Renal cortical epithelial cell (primary cell): ENCODE results near the gene TEX9. TPM values are rescaled to one million over a fixed set of nuclear protein-coding genes. Genes with fewer than 3 reads are reported as not detected.
"Not testable (repeated sequence)": the region's sequence is repeated elsewhere in the genome, so short reads cannot be mapped to it uniquely, and the experiment has no call there.

Experiments
- DNase-seq: peaks from one replicate; pipeline ENCODE4 v3.0.0-alpha.2; 2011; ENCODE audit warnings: low read depth
- total RNA-seq: library from RNA; depleted of rRNA; stranded (reverse); fragments of >200 nt; gene quantifications from 2 replicates; pipeline ENCODE4 v1.2.3, GENCODE V29; 2014

The TEX9 gene
- total RNA-seq, 1 donor from 2014 or later: 34.4 TPM

DNA sequence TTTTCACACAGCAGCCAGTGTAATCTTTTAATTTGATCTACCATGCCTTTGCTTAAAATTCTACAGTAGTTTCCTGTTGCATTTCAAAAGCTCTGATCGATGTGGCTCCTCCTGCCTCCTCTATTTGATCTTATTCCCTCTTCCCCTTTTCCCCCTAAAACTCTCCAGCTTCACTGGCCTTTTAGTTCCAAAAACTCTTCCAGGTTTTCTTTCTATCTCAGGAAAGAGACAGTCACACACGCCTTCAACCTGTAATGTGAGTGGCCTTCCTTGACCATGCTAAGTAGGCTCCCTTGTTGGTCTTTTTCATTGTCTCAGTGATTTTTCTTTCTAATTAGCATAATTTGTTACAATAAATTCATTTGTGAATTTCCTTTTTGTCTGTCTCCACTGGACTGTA lies 985 bp downstream of the TEX9 start:
- DNase-seq: no peak

DNA sequence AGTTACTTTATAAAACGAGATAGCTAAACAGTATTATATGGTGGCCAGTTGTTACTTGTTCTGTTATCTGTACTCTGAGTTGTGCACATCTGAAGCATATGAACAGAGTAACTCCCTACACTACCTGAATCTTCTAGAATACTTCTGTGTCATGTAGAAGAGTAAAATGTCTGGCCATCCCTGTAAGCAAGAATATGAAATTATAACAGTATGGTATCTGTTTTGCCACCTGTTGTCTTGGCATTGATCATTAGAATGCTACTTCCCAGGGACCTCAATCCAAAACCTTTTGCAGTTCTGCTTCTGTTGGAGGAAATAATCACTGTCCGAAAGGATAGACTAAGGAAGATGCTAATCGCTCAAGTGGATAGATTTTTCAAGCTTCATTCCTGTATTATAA lies 1.9 kb downstream of the TEX9 start:
- no peak for DNase-seq

DNA sequence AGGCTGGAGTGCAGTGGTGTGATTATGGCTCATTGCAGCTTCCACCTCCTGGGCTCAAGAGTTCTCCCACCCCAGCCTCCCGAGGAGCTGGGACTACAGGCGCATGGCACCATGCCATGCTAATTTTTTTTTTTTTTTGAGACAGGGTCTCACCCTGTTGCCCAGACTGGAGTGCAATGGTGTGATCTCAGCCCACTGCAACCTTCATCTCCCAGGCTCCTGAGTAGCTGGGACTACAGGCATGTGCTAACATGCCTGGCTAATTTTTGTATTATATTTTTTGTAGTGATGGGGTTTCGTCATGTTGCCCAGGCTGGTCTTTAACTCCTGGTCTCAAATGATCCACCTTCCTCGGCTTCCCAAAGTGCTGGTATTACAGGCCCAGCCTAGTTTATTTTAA lies 4.0 kb downstream of the TEX9 start:
- no peak for DNase-seq

DNA sequence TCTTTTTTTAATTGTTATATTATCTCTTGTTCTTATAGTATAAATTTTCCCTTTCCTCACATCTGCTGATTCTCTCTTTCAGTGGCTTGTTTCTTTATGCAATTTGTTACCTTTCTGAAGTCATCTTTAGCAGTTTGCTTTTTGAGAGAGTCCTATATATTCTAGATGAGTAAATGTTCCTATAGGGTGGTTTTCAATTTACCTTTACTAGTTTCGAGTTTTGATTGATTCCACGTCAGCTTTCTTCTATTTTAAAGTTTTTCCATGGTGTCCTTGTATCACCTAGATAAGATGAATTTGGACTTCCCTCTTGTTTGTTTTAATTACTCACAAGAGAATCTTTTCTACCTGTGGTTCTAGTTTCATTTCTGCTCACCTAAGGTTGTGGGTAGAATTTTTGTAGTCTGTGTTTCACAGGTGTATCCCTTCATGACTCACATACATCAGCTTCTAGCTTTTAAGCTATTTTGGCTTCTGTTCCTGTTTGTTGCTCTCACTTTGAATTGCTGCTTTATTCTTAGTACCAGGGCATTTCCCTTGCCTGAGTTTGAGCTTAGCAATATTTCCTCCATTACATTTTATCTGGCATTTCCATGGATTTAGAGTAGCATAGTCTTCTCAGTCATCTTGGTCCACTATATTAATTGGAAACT lies 6.4 kb downstream of the TEX9 start:
- peak; percentile 26 for DNase-seq

DNA sequence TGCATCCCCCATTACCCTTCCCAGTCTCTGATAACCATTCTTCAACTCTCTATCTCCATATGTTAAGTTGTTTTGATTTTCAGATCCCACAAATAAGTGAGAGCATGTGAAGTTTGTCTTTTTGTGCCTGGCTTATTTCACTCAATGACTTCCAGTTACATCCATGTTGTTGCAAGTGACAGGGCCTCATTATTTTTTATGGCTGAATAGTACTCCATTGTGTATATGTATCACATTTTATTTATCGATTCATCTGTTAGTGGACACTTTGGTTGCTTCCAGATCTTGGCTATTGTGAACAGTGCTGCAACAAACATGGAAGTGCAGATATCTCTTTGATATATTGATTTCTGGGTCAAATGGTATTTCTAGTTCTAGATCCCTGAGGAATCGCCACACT lies 9.5 kb downstream of the TEX9 start:
- DNase-seq: not testable (repeated sequence)

DNA sequence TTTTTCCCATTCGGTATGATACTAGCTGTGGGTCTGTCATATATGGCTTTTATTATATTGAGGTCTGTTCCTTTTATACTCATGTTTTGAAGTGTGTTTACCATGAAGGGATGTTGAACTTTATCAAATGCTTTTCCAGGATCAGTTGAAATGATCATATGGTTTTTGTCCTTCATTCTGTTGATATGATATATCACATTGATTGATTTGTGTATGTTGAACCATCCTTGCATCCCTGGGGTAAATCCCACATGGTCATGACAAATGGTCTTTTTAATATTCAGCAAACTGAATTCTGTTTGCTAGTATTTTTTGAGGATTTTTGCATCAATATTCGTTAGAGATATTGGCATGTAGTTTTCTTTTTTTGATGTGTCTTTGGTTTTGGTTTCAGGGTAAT lies 12.6 kb downstream of the TEX9 start:
- not testable (repeated sequence) for DNase-seq

DNA sequence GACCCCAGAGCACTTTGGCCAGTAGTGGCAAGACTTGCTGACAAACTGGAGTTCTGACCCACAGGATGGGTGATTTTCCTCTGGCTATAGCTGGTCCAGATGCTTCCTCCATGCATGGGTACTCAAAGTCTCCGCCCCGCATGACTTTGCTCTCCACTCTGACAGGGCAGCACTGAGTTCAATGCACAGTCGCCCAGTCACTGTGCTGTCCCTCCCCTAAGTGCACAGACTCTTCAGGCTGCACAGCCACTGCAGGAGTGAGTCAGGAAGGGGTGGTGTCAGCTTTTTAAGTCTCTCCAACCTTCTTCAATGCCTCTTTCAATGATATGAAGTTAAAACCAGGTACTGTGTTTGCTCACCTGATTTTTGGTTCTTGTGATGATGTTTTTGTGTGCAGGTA lies 17.8 kb downstream of the TEX9 start:
- no peak for DNase-seq

DNA sequence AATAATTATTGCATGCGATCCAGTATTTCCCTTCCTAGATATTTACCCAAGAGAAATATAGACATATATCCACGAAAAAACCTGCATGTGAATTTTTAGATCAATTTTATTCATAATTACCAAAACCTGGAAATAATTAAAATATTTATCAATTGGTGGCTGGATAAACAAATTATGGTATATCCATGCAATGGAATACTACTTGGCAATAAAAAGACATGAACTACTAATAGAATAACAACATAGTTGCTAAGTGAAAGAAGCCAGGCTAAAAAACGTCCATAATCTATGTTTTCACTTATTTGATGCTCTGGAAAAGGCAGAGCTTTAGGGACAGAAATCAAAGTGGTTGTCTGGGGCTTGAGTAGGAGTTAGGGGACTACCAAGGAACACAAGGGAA lies 20.7 kb downstream of the TEX9 start:
- DNase-seq: no peak

DNA sequence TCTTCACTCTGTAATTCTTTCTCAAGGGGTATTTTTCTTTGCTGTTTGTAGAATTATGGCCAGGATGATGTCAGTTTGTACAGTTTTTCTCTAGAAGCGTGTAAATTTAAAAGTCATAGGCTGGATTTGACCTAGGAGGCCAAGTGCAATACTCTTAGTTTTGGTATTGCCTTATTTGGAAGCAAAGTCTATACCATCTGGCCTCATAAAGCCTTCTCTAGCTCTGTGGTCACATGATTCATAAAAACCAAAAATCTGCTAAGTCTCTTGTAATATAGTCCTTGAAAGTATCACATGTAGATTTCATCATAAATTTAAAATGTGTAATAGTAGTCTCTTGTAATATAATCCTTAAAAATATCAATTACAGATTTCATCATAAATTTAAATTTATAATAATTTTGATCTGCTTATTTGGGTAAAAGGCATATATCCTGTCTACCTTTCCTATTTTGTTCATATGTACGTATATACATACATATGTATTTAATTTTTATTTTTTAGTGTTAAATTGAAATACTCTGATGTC lies 25.6 kb downstream of the TEX9 start:
- no peak for DNase-seq

DNA sequence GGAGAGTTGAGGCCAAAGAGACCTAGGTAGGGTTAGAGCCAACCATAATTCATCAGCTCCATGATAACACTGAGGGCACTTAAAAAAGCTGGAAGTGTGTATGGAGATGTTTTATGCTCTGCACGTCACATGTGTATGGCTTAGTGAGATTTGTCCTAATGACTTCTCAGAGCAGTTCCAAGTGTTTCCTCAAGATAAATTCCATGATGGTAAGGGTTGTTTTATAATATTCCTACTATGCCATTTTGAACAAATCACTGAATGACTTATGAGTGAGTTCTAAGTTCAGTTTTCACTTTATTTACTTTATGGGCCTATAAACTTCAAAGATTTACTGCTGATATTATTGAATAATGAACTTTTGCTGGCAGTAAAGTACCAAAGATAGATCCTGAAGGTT lies 28.1 kb downstream of the TEX9 start:
- DNase-seq: no peak

DNA sequence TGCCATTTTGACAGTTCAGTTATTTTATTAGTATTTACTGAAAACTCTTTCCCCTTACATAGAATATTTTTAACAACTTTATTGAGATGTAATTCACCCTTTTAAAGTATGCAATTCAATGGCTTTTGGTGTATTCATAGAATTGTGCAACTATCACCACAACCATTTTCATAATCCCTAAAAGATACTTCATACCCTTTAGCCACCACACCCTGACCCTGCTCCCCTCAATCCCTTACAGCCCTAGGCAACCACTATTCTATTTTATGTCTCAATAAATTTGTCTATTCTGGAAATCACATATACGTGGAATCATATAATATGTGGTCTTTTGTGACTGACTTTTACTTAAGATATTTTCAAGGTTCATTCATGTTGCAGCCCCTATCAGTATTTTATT lies 29.7 kb downstream of the TEX9 start:
- DNase-seq: no peak

DNA sequence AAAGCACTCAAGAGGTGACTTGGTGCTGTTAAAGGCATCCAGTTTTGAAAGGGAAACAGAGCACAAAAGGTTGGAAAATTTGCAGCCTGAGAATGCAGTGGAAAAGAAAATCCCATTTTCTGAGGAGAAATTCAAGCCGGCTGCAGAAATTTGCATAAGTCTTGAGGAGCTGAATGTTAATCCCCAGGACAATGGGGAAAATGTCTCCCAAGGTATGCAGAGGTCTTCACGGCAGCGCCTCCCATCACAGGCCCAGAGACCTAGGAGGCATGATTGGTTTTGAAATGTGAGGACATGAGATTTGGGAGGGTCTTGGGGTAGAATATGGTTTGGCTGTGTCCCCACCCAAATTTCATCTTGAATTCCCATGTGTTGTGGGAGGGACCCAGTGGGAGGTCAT lies 32.1 kb downstream of the TEX9 start:
- not testable (repeated sequence) for DNase-seq

DNA sequence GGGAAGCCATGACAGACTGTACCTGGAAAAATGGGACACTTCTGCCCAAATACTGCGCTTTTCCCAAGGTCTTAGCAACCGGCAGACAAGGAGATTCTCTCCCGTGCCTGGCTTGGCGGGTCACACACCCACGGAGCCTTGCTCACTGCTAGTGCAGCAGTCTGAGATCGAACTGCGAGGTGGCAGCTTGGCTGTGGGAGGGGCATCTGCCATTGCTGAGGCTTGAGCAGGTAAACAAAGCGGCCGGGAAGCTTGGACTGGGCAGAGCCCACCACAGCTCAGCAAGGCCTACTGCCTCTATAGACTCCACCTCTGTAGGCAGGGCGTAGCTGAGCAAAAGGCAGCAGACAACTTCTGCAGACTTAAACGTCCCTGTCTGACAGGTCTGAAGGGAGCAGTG lies 34.0 kb downstream of the TEX9 start:
- DNase-seq: not testable (repeated sequence)

DNA sequence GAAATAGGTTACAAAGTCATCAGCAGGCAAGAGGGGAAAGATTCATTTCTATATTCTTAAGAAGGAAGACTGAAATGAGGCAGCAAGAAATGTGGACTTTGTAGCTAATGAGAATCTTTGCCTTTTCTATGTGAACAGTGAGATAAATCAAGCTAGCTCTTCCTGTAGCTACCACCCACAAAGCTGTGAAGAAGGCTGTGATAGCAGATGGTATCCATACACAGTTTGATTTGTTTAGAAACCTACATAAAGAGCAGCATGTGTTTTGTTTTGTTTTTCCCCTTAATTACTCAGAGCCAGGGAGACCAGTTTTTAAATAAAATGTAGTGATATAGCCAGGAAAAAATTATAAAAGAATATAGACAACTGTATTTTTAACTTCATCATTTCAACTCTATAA lies 45.5 kb downstream of the TEX9 start:
- no peak for DNase-seq

DNA sequence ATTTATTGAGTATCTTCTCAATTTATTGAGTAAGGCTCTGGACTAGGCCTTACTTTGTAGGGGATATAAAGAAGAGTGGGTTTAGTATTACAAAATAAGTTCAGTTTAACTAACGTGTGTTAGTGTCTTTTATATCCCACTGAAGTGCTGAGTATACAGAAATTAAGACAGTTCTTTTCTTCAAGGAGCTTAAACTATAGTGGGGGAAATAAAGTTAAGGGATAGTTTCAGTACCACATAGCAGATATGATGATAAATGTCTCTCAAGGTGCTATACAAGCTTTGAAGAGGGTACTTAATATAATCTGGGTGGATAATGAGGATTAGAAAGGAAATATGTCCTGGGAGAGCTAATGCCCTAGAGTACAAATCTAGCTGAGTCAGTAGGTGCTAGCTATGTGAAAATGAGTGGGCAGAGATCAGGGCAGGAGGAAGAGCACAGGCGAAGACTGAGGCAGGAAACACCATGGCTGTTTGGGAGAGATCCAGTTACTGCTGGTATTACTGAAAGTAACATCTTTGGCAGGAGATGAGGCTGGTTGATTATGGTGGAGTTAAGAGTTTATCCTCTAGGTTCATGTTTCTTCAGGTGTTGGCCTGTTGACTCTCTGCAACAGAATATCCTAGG lies 46.0 kb downstream of the TEX9 start:
- peak; percentile 13 for DNase-seq

DNA sequence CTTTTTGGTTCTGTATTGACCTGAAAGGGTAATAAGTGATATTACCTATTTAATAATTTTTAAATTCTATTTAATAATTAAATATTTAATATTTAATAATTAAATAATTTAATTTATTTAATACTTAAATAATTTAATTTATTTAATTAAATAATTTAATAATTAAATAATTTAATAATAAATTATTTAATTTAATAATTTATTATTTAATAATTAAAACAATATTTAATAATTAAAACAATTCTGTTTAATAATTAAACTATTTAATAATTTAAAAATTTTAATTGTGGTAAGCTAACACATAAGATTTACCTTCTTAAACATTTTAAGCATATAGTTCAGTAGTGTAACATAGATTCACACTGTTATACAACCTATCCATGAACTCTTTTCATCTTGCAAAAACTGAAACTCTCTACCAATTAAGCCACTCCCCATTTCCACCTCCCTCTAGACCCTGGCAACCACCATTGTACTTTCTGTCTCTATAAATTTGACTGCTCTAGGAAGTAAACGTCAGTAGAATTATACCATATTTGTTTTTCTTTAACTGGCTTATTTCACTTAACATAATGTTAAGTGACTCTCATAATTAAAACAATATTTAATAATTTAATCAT lies 48.0 kb downstream of the TEX9 start:
- not testable (repeated sequence) for DNase-seq

DNA sequence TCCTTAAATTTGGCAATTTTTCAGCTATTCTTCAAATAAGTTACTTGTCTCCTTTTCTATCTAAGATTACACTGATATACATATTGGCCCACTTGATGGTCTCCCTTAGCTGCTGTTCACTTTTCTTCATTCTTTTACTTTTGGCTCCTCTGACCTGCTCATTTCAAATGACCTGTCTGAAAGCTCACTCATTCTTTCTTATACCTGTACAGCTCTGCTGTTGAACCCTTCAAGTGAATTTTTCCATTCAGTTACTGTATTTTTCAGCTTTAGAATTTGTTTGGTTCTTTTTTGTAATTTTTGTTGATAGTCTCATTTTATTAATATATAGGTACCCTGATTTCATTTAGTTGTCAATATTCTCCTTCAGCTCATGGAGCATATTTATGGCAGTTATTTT lies 60.0 kb downstream of the TEX9 start:
- DNase-seq: no peak

DNA sequence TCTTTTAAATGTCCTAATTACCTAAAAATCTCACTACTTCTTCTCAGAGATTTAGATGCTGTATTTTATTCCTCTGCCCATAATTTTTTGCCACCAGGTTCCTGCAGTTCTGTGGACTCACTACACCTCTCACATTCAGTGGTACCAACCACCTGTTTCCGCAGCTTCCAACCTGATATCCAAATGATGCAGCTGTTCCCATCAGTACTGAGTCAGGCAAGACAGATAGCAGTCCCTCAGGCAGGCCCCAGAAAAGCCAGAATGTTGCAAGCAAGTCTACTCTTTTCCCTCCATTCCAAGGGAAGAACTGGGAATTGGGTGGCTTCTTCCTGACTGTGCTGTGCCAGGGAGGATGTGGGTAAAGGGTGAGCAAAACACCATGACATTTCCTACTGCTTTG lies 60.8 kb downstream of the TEX9 start:
- DNase-seq: no peak

DNA sequence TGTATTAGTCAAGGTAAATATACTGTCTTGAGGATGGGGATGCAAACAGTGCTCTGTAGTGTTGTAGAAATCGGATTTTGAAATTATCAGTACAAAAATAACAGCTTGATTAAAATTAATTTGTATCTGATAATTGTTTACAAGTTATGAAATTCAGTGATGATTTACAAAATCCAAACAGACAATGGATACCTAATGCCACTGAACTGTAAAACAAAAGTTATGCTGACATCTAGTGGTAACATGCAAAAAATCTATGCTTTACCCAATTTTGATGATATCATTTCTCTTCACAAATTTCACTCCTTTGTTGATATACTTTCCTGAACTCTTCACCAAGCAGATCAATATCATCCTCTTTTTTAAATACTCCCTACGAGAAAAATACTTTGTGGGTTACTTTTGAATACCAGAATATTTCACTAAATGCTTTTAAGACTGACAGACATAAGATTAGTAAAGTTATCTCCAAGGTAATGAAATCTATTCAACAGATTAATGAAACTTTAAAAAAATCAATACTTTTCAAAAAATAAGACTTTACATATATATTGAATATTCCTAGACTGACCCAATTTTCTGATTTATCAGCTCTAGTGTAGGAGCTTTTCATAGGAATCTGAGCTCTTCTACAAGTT lies 63.7 kb downstream of the TEX9 start:
- peak; percentile 51 for DNase-seq

DNA sequence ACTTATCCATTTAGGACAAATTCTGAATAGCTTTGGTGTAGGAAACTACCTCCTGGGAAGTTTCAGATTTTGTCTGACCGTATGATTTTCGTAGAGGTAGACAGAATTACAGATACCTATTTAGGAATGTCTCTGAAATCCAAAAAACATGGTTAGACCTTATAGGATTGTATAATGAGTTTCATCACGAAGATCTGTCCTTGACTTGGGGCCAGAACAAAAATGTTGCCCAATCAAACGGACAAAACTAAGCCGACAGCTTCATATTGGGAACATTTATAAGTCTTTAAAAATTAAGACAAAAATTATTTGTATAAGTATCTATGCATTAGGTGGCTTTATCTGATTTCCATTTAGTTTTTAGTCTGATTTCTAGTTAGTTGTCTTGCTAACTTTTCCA lies 67.1 kb downstream of the TEX9 start:
- DNase-seq: no peak

DNA sequence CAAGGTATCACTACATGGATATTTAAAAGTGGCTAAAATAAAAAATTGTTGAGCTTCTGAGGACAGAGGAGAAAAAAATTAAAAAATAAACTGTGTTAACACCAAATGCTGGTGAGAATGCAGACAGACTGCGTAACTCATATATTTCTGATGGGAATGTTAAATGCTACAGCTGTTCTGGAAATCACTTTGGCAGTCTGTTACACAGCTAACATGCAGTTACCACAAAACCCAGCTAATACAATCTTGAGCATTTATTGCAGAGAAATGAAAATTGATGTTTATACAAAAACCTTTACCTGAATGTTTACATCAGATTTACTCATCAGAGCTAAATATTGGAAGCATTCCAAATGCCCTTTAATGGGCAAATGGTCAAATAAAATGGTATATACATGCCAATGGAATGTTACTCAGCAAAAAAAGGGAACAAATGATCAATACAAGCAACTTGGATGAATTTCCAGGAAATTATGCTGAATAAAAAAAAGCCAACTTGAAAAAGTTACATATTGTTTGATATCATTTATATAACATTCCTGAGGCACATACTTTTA lies 75.1 kb downstream of the TEX9 start:
- DNase-seq: no peak

DNA sequence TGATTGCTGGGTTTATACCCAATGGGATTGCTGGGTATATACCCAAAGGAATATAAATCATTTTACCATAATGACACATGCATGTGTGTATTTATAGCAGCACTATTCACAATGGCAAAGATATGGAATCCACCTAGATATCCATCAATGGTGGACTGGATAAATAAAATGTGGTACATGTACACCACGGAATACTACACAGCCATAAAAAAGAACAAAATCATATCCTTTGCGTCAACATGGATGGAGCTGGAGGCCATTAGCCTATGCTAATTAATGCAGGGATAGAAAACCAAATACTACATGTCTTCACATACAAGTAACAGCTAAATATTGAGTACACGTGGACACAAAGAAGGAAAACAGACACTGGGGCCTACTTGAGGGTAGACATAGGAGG lies 77.1 kb downstream of the TEX9 start:
- DNase-seq: no peak

DNA sequence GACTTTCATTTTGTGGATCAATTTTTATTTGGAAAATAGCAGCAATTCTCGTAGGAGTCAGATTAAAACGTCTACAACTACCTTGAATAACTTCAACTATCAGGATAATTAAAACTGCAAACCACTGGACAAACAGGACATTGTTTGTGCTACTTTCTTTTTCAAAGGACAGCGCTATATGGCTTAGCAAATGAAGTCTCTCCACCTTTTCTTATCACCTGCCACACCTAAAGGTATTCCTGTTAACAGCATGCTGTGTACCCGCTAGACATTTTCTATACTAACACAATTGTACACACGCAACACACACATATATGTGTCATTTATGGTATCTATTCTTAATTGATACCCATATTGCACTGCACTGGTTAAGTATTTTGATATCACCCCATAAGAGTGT lies 80.5 kb downstream of the TEX9 start:
- DNase-seq: no peak
